Dermis blood vessel endothelial cell (primary cell): ENCODE results near the gene ADNP. TPM values are rescaled to one million over a fixed set of nuclear protein-coding genes. Genes with fewer than 3 reads are reported as not detected.
A peak's percentile ranks its signal among the peaks of the same experiment; 100 is the strongest.

Source experiments
- DNase-seq: peaks from one replicate; pipeline ENCODE4 v3.0.0; 2010
- total RNA-seq: library from RNA; depleted of rRNA; stranded (reverse); fragments of >200 nt; gene quantifications from 2 replicates; pipeline ENCODE4 v1.2.3, GENCODE V29; 2014

ADNP gene
- total RNA-seq, 1 donor from 2014 or later: 28.8 TPM

- no peak for DNase-seq
Measured at GRCh38 chr20:50932016-50932485, 814 bp upstream of the ADNP start.

DNA sequence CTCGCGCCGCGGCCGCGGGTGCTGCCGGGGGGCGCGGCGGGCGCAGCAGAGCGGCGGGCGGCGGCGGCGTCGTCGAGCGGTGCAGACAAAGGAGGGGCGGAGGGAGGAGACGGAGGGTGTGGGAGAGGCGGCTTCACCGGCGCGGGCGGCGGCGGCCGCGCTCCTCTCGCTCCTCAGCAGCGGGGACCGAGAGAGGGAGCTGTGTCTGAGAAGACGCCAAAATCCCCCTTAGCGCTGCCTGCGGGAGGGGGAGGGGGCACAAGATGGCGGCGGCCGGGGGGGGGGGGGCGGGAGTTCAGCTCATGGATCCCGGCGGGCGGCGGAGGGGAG is 296 bp downstream of the ADNP start:
- no peak for DNase-seq

DNA sequence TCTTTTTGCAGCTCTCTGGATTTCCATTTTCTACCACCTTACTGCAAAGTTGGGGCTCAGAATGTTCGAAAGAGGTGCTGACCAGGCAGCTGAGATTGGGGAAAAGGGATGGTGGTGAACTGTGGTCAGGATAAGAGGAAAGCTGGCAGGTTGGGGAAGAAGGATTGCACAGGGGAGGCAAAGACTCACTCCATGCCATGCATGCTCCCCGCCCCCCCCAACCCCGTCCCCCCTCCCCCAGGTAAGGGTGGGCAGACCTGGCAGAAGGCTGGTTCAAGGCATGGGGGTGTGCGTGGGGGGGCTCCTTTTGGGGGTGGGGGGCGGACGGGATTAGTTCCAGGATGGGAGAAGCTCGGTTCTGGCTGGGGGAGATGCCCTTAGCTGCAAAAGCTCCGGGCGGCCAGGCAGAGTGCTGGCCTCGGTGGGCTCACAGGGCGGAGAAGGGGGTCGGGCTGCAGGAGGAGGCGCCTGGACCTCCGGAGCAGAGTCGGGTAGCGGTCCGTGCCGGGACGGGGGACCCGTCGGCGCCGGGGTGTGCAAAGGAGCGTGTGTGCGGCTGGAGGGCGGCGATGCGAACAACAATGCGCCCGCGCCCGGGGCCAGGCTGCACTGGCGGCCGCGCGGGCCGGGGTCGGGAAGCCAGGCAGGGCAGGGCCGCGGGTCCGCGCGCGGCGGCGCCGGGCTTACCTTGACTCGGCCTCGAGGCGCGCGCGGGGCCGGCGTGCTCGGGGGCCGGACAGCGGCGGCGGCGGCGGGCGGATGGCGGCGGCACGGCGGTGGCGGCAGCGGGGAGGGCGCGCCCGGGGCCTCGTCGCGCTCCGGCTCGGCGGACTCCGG is 880 bp downstream of the ADNP start:
- peak; percentile 30 for DNase-seq

- peak; percentile 98 for DNase-seq
Measured at GRCh38 chr20:50929299-50930138, 1.7 kb downstream of the ADNP start.

DNA sequence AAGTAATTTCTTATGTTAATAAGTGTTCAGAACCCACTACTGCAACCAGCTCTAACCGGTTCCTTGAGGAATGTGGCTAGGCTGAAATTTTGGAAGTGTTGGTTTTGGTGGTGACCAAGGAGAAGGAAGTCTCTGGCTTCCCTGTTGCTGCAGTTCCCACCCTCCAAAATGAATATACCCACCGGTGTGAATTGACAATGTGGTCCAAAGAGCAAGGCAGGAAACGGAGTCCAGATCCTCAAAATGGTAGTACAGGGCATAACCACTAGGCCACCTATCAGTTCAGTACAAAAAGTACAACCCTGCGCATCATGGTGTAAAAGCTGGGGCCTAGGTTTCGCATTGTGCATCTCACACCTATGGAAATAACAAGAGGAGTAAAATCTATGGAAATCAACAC is 2.8 kb downstream of the ADNP start:
- DNase-seq: no peak

GRCh38 chr20:50926530-50926929 is 4.7 kb downstream of the ADNP start:
- no peak for DNase-seq

DNA sequence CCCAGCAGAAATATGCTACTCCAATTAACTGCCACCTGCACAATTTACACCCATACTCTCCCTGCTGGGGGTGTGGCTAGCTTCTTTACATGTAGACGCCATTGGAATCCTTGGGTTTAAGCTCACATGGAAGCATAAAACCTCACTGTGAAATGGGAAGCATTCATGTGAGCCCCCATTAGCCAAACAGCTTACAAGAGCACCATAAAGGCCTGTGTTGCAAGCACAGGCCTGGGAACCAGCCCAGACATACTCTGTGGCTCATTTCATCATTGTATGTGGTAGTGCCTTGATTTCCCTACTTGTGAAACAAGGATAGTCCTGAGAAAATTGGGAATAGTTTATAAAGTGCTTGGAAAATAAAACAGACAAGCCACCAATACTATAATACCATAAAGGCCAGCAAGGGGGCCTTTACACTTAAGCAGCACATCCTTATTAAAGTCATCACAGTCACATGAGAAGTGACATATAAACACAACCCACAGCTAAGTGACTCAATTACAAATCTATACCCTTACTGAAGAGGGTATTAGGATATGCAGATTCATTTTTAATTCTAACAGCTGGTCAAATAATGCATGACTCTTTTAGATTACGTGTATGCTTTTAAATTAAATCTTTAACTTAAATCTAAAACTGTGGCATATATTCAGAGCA is 6.8 kb downstream of the ADNP start:
- DNase-seq: no peak

- DNase-seq: no peak
Measured at GRCh38 chr20:50921803-50922501, 9.3 kb downstream of the ADNP start.

- peak; percentile 43 for DNase-seq
Measured at GRCh38 chr20:50920997-50921396, 10.2 kb downstream of the ADNP start.

DNA sequence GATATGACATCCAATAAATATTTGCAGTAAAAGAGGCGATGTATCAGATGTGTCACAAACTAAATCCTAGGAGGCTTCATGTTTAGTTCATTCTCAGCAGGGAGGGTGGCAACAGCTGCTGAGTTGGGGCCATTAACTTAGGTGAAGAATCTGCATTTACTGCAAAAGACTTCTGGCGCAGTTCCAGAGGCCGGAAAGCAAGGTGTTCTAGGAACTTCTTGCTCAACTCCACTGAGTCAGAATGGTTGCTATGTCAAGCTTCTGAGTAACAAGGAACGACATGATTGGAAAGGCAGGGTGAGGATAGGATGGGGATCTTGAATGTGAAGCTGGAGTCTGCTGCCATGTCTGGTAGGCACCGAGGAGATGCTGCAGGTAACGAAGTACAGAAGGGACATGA is 11.7 kb downstream of the ADNP start:
- peak; percentile 53 for DNase-seq

- DNase-seq: no peak
Measured at GRCh38 chr20:50918403-50918802, 12.8 kb downstream of the ADNP start.

GRCh38 chr20:50916934-50917333 is 14.3 kb downstream of the ADNP start:
- no peak for DNase-seq

- DNase-seq: peak; percentile 53
Measured at GRCh38 chr20:50916257-50916656, 15.0 kb downstream of the ADNP start.

DNA sequence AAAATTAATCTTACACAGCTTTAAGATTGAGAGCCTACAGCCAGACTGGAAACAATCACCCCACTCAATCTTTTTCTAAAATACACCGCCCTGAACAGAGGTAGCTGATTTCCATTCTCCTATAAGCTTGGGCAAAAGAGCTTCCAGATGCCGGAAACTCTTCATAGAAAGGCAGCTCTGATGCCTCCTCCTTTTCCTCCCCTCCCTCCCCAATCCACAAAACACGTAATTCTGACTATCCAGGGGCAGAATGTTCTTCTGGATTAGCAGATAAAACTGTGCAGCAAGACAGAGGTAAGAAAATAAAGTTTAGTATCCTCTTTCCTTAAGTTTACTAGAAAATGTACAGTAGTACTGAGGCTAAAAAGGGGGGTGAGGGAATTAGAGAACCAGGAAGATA is 15.8 kb downstream of the ADNP start:
- DNase-seq: peak; percentile 65

- DNase-seq: peak; percentile 80
Measured at GRCh38 chr20:50913690-50914375, 17.4 kb downstream of the ADNP start.

DNA sequence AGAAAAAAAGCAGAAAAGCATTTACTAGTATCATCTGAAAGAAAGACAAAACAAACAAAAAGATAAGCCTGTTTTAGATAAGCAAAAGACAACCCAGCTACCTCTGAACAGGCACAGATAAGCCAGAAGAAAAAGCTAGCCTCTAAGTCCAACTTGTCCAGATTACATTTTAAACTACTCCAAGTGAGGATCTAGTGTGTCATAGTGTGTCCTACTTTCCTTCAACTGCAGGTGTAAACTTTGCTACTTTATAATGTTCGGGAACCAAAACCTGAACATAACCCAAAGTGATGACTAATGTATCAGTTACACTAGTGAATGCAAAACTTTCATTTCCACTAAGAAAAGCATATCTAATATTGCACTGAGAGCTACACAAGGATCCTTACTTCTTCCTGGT is 19.5 kb downstream of the ADNP start:
- DNase-seq: no peak

GRCh38 chr20:50911030-50911429 is 20.2 kb downstream of the ADNP start:
- no peak for DNase-seq

- DNase-seq: no peak
Measured at GRCh38 chr20:50909413-50909812, 21.8 kb downstream of the ADNP start.

DNA sequence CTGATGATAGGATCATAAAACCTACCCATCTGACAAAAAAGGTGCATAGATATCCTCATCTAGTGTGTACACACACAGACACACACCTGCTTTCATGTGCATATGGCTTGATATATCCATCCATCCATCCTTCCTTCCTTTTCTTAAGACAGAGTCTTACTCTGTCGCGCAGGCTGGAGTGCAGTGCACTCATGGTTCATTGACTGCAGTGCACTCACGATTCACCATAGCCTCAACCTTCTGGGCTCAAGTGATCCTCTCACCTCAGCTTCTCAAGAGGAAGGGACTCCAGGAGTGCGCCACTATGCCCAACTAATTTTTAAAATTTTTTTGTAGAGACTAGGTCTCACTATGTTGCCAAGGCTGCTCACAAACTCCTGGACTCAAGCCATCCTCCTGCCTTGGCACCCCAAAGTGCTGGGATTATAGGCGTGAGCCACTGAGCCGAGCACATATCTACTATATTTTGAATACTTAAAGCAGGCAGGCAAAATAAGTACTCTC is 27.1 kb downstream of the ADNP start:
- no peak for DNase-seq

DNA sequence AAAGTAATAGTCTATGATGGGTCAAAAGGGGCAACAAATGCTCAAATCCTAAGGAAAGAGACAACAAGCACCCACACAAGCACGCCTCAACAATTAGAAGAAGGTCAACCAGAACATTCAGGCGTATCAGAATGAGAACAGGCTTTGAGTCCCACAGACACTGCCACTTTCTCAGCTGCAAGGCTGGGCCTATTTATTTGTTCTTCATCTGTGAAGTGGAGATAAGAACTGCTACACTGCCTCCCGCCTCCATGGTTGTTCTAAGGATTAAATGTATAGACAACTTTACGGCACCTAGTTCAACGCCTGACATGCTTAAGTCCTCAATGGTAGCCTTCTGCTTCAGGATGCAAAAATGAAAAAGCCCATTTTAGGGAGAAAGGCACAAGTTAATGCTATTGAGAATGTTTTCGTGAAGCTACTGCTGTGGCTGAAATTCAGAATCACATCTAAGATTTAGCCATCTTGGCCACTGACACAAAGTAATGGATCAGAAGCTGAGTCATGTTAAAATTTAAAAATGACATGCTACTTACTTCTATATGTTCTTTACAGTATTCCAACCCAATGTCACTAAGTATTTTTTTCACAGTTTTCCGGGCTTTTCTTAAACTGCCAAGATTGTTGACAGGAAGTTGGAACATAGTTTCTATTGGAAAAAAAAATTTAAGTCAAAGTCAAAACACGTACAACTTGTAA is 27.7 kb downstream of the ADNP start:
- no peak for DNase-seq

DNA sequence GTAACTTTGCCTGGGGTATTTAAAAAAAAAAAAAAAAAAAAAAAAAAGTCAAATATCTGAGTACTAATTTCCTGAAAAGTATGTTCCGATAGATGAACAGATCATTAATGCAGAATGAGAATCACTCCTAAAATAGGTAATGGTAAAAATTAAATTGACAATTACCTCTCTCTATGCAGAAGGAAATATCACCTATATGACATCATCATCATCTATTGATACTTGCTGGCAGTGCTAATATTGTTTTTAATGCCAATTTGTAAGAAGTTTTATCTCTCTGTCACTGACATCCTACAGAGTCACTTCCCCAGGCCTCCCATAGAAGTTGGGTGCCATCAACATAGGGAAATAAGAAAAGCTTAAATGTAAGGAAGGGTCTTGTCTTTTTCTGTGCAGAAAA is 29.9 kb downstream of the ADNP start:
- DNase-seq: no peak
